SJCRH30 (cell line): ENCODE data around the gene SHTN1. TPM values are rescaled to one million over a fixed set of nuclear protein-coding genes. Genes with fewer than 3 reads are reported as not detected.
A peak's percentile ranks its signal among the peaks of the same experiment; 100 is the strongest.

Experiments
- DNase-seq, 2 experiments: peaks; one replicate each; pipeline ENCODE4 v3.0.0-alpha.2; 2015 to 2020
- H3K27ac ChIP-seq: fragments of 250-450 bp; sonication (Bioruptor Pico); 2 replicates; pipeline ENCODE4 v1.5.1; 2020; ENCODE audit warnings: mild to moderate bottlenecking, moderate library complexity
- H3K27me3 ChIP-seq: fragments of 250-450 bp; sonication (Bioruptor Pico); 2 replicates; pipeline ENCODE4 v1.5.1; 2020; ENCODE audit warnings: mild to moderate bottlenecking, moderate library complexity
- H3K36me3 ChIP-seq: fragments of 250-450 bp; sonication (Bioruptor Pico); 2 replicates; pipeline ENCODE4 v1.5.1; 2020; ENCODE audit warnings: mild to moderate bottlenecking, moderate library complexity
- H3K4me1 ChIP-seq: fragments of 250-450 bp; sonication (Bioruptor Pico); 2 replicates; pipeline ENCODE4 v1.5.1; 2020; ENCODE audit warnings: mild to moderate bottlenecking, moderate library complexity
- H3K4me3 ChIP-seq: fragments of 250-450 bp; sonication (Bioruptor Pico); 2 replicates; pipeline ENCODE4 v1.5.1; 2020; ENCODE audit warnings: mild to moderate bottlenecking, moderate library complexity
- H3K9me3 ChIP-seq: fragments of 250-450 bp; sonication (Bioruptor Pico); replicated peaks from 2 replicates; pipeline ENCODE4 v1.5.1; 2020; ENCODE audit warnings: mild to moderate bottlenecking, moderate library complexity
- total RNA-seq: library from RNA; depleted of rRNA; stranded (reverse); fragments of >200 nt; shearing (Covaris generic); gene quantifications from 2 replicates; pipeline ENCODE4 v1.2.3, GENCODE V29; 2014

Gene SHTN1
- total RNA-seq, 1 experiment from 2014 or later = 8.8 TPM

- no peaks in the 10 kb centered on the region for H3K9me3 ChIP-seq
- peaks cover 33% of the 10 kb centered on the region for H3K4me1 ChIP-seq
- no peak overlapping the region for H3K4me3 ChIP-seq
- no peaks in the 10 kb centered on the region for H3K36me3 ChIP-seq
- no peak overlapping the region for H3K27ac ChIP-seq
- no peak for DNase-seq
- H3K27me3 ChIP-seq = no peaks in the 10 kb centered on the region
These were observed 122.3 kb downstream of the SHTN1 start for GRCh38 chr10:116882639-116883038.

- peak; percentile 90 to 92 for DNase-seq
- H3K4me3 ChIP-seq = peak overlapping the region; percentile 13; the same call in 1 of the 2 replicates
- no peaks in the 10 kb centered on the region for H3K27me3 ChIP-seq
- H3K27ac ChIP-seq = peak overlapping the region; percentile 65
- H3K9me3 ChIP-seq = no peaks in the 10 kb centered on the region
- peaks cover 17% of the 10 kb centered on the region for H3K4me1 ChIP-seq
- no peaks in the 10 kb centered on the region for H3K36me3 ChIP-seq
These were observed 124.1 kb downstream of the SHTN1 start for GRCh38 chr10:116880716-116881482.

- no peaks in the 10 kb centered on the region for H3K9me3 ChIP-seq
- no peak overlapping the region for H3K27ac ChIP-seq
- H3K4me1 ChIP-seq = peaks cover 16% of the 10 kb centered on the region
- no peak for DNase-seq
- no peaks in the 10 kb centered on the region for H3K36me3 ChIP-seq
- no peaks in the 10 kb centered on the region for H3K27me3 ChIP-seq
- H3K4me3 ChIP-seq = no peak overlapping the region
These were observed 125.2 kb downstream of the SHTN1 start for GRCh38 chr10:116879817-116880216.

GRCh38 chr10:116878123-116878522 lies 126.9 kb downstream of the SHTN1 start:
- Histone ChIP-seq H3K4me3 (no peak overlapping the region), H3K4me1 (peaks cover 16% of the 10 kb centered on the region), H3K27ac (no peak overlapping the region), H3K36me3 (no peaks in the 10 kb centered on the region), H3K9me3 (no peaks in the 10 kb centered on the region), H3K27me3 (no peaks in the 10 kb centered on the region)
- no peak for DNase-seq

- peaks cover 16% of the 10 kb centered on the region for H3K4me1 ChIP-seq
- H3K27ac ChIP-seq = no peak overlapping the region
- no peaks in the 10 kb centered on the region for H3K9me3 ChIP-seq
- no peaks in the 10 kb centered on the region for H3K36me3 ChIP-seq
- no peaks in the 10 kb centered on the region for H3K27me3 ChIP-seq
- no peak overlapping the region for H3K4me3 ChIP-seq
- no peak for DNase-seq
These were observed 127.6 kb downstream of the SHTN1 start for GRCh38 chr10:116877391-116877790.

GRCh38 chr10:116875897-116876296 lies 129.1 kb downstream of the SHTN1 start:
- Histone ChIP-seq H3K27ac (no peak overlapping the region), H3K4me1 (peaks cover 8% of the 10 kb centered on the region), H3K4me3 (no peak overlapping the region), H3K36me3 (no peaks in the 10 kb centered on the region), H3K27me3 (no peaks in the 10 kb centered on the region), H3K9me3 (no peaks in the 10 kb centered on the region)
- no peak for DNase-seq

- no peaks in the 10 kb centered on the region for H3K36me3 ChIP-seq
- no peak overlapping the region for H3K4me3 ChIP-seq
- no peaks in the 10 kb centered on the region for H3K27me3 ChIP-seq
- H3K4me1 ChIP-seq = no peaks in the 10 kb centered on the region
- no peaks in the 10 kb centered on the region for H3K9me3 ChIP-seq
- no peak for DNase-seq
- no peak overlapping the region for H3K27ac ChIP-seq
These were observed 131.9 kb downstream of the SHTN1 start for GRCh38 chr10:116873134-116873533.

- H3K27me3 ChIP-seq = no peaks in the 10 kb centered on the region
- no peak for DNase-seq
- H3K27ac ChIP-seq = no peak overlapping the region
- H3K36me3 ChIP-seq = no peaks in the 10 kb centered on the region
- no peaks in the 10 kb centered on the region for H3K9me3 ChIP-seq
- H3K4me3 ChIP-seq = no peak overlapping the region
- no peaks in the 10 kb centered on the region for H3K4me1 ChIP-seq
These were observed 134.0 kb downstream of the SHTN1 start for GRCh38 chr10:116870949-116871348.

- no peaks in the 10 kb centered on the region for H3K36me3 ChIP-seq
- no peak overlapping the region for H3K4me3 ChIP-seq
- no peaks in the 10 kb centered on the region for H3K9me3 ChIP-seq
- H3K27me3 ChIP-seq = no peaks in the 10 kb centered on the region
- no peak overlapping the region for H3K27ac ChIP-seq
- no peaks in the 10 kb centered on the region for H3K4me1 ChIP-seq
- DNase-seq = peak in 1 of 2 experiments; percentile 45
These were observed 136.3 kb downstream of the SHTN1 start for GRCh38 chr10:116868722-116869121.

GRCh38 chr10:116868198-116868676 lies 136.8 kb downstream of the SHTN1 start:
- Histone ChIP-seq H3K27me3 (no peaks in the 10 kb centered on the region), H3K27ac (no peak overlapping the region), H3K9me3 (no peaks in the 10 kb centered on the region), H3K36me3 (no peaks in the 10 kb centered on the region), H3K4me3 (no peak overlapping the region), H3K4me1 (no peaks in the 10 kb centered on the region)
- DNase-seq = no peak

- Histone ChIP-seq H3K36me3 (no peaks in the 10 kb centered on the region), H3K9me3 (no peaks in the 10 kb centered on the region), H3K27me3 (no peaks in the 10 kb centered on the region), H3K27ac (no peak overlapping the region), H3K4me1 (no peaks in the 10 kb centered on the region), H3K4me3 (no peak overlapping the region)
- DNase-seq = no peak
These were observed 137.9 kb downstream of the SHTN1 start for GRCh38 chr10:116866987-116867595.

GRCh38 chr10:116866066-116866465 lies 138.9 kb downstream of the SHTN1 start:
- H3K4me3 ChIP-seq = no peak overlapping the region
- H3K27ac ChIP-seq = no peak overlapping the region
- H3K27me3 ChIP-seq = no peaks in the 10 kb centered on the region
- H3K36me3 ChIP-seq = no peaks in the 10 kb centered on the region
- no peaks in the 10 kb centered on the region for H3K4me1 ChIP-seq
- H3K9me3 ChIP-seq = no peaks in the 10 kb centered on the region
- DNase-seq = no peak

GRCh38 chr10:116864436-116864835 lies 140.6 kb downstream of the SHTN1 start:
- Histone ChIP-seq H3K36me3 (no peaks in the 10 kb centered on the region), H3K4me1 (no peaks in the 10 kb centered on the region), H3K27ac (no peak overlapping the region), H3K9me3 (no peaks in the 10 kb centered on the region), H3K4me3 (no peak overlapping the region), H3K27me3 (no peaks in the 10 kb centered on the region)
- DNase-seq = no peak

- H3K4me3 ChIP-seq = no peak overlapping the region
- no peaks in the 10 kb centered on the region; the same call in 1 of the 2 replicates for H3K4me1 ChIP-seq
- no peaks in the 10 kb centered on the region for H3K27me3 ChIP-seq
- H3K27ac ChIP-seq = no peak overlapping the region
- no peak for DNase-seq
- H3K9me3 ChIP-seq = peaks cover 5% of the 10 kb centered on the region; the same call in 1 of the 2 replicates
- H3K36me3 ChIP-seq = no peaks in the 10 kb centered on the region
These were observed 143.2 kb downstream of the SHTN1 start for GRCh38 chr10:116861796-116862195.

- H3K9me3 ChIP-seq = peaks cover 5% of the 10 kb centered on the region
- peak in 1 of 2 experiments; percentile 23 for DNase-seq
- H3K27me3 ChIP-seq = no peaks in the 10 kb centered on the region
- H3K36me3 ChIP-seq = no peaks in the 10 kb centered on the region
- H3K4me1 ChIP-seq = no peaks in the 10 kb centered on the region; the same call in 1 of the 2 replicates
- no peak overlapping the region for H3K4me3 ChIP-seq
- H3K27ac ChIP-seq = no peak overlapping the region
These were observed 147.8 kb downstream of the SHTN1 start for GRCh38 chr10:116857156-116857555.
